ENCODE data around the gene STYK1.

STYK1 gene

GRCh38 chr12:10717410-10717809, 43.6 kb upstream of the STYK1 start:
- no peak overlapping the region for H3K27ac ChIP-seq
- TF ChIP-seq POLR2AphosphoS5 (IDR thresholded peaks at IDR 0.05; ENCODE audit: borderline replicate concordance, low read depth, low read length), result no peak
- no peak for TF ChIP-seq FOXP2 (optimal IDR thresholded peaks at IDR 0.05; ENCODE audit: control extremely low read depth, extremely low read length, insufficient read depth)
- no peak for TF ChIP-seq EZH2 (IDR thresholded peaks at IDR 0.05)
- no peak overlapping the region for H3K4me3 ChIP-seq
- H3K9ac ChIP-seq (ENCODE audit: insufficient read length), result no peak overlapping the region
- H3K9me3 ChIP-seq (ENCODE audit: low read depth, low read length), result no peaks in the 10 kb centered on the region
- no peak for DNase-seq (ENCODE audit: low read depth, low spot score)
- H3K36me3 ChIP-seq (ENCODE audit: insufficient read depth, low read length), result peaks cover 62% of the 10 kb centered on the region

- no peak overlapping the region for H3K4me3 ChIP-seq
- H3K36me3 ChIP-seq (ENCODE audit: insufficient read depth, low read length), result peaks cover 68% of the 10 kb centered on the region
- no peak for DNase-seq (ENCODE audit: low read depth, low spot score)
- no peaks in the 10 kb centered on the region for H3K9me3 ChIP-seq (ENCODE audit: low read depth, low read length)
- no peak overlapping the region for H3K9ac ChIP-seq (ENCODE audit: insufficient read length)
- H3K27ac ChIP-seq, result no peak overlapping the region
- TF ChIP-seq EZH2 (IDR thresholded peaks at IDR 0.05), result no peak
- no peak for TF ChIP-seq POLR2AphosphoS5 (IDR thresholded peaks at IDR 0.05; ENCODE audit: borderline replicate concordance, low read depth, low read length)
- TF ChIP-seq FOXP2 (optimal IDR thresholded peaks at IDR 0.05; ENCODE audit: control extremely low read depth, extremely low read length, insufficient read depth), result no peak
These were observed 43.0 kb upstream of the STYK1 start for GRCh38 chr12:10716704-10717315.

- Histone ChIP-seq H3K36me3 (ENCODE audit: insufficient read depth, low read length) (peaks cover 74% of the 10 kb centered on the region), H3K4me3 (no peak overlapping the region), H3K27ac (no peak overlapping the region), H3K9ac (ENCODE audit: insufficient read length) (no peak overlapping the region), H3K9me3 (ENCODE audit: low read depth, low read length) (no peaks in the 10 kb centered on the region)
- no peak for DNase-seq (ENCODE audit: low read depth, low spot score)
- TF ChIP-seq EZH2 (IDR thresholded peaks at IDR 0.05) (no peak), POLR2AphosphoS5 (IDR thresholded peaks at IDR 0.05; ENCODE audit: borderline replicate concordance, low read depth, low read length) (no peak), FOXP2 (optimal IDR thresholded peaks at IDR 0.05; ENCODE audit: control extremely low read depth, extremely low read length, insufficient read depth) (no peak)
These were observed 42.4 kb upstream of the STYK1 start for GRCh38 chr12:10716277-10716676.

GRCh38 chr12:10715491-10715890, 41.6 kb upstream of the STYK1 start:
- Histone ChIP-seq H3K9me3 (ENCODE audit: low read depth, low read length) (no peaks in the 10 kb centered on the region), H3K9ac (ENCODE audit: insufficient read length) (no peak overlapping the region), H3K4me3 (no peak overlapping the region), H3K36me3 (ENCODE audit: insufficient read depth, low read length) (peaks cover 78% of the 10 kb centered on the region), H3K27ac (no peak overlapping the region)
- TF ChIP-seq FOXP2 (optimal IDR thresholded peaks at IDR 0.05; ENCODE audit: control extremely low read depth, extremely low read length, insufficient read depth) (no peak), EZH2 (IDR thresholded peaks at IDR 0.05) (no peak), POLR2AphosphoS5 (IDR thresholded peaks at IDR 0.05; ENCODE audit: borderline replicate concordance, low read depth, low read length) (no peak)
- DNase-seq (ENCODE audit: low read depth, low spot score), result no peak

- Histone ChIP-seq H3K9me3 (ENCODE audit: low read depth, low read length) (no peaks in the 10 kb centered on the region), H3K4me3 (no peak overlapping the region), H3K27ac (no peak overlapping the region), H3K36me3 (ENCODE audit: insufficient read depth, low read length) (peaks cover 82% of the 10 kb centered on the region), H3K9ac (ENCODE audit: insufficient read length) (no peak overlapping the region)
- no peak for TF ChIP-seq FOXP2 (optimal IDR thresholded peaks at IDR 0.05; ENCODE audit: control extremely low read depth, extremely low read length, insufficient read depth)
- TF ChIP-seq EZH2 (IDR thresholded peaks at IDR 0.05), result no peak
- no peak for TF ChIP-seq POLR2AphosphoS5 (IDR thresholded peaks at IDR 0.05; ENCODE audit: borderline replicate concordance, low read depth, low read length)
- DNase-seq (ENCODE audit: low read depth, low spot score), result no peak
These were observed 36.0 kb upstream of the STYK1 start for GRCh38 chr12:10709808-10710207.

- TF ChIP-seq POLR2AphosphoS5 (IDR thresholded peaks at IDR 0.05; ENCODE audit: borderline replicate concordance, low read depth, low read length) (no peak), EZH2 (IDR thresholded peaks at IDR 0.05) (no peak), FOXP2 (optimal IDR thresholded peaks at IDR 0.05; ENCODE audit: control extremely low read depth, extremely low read length, insufficient read depth) (no peak)
- H3K27ac ChIP-seq, result no peak overlapping the region
- no peak overlapping the region for H3K4me3 ChIP-seq
- no peaks in the 10 kb centered on the region for H3K9me3 ChIP-seq (ENCODE audit: low read depth, low read length)
- no peak overlapping the region for H3K9ac ChIP-seq (ENCODE audit: insufficient read length)
- no peak for DNase-seq (ENCODE audit: low read depth, low spot score)
- H3K36me3 ChIP-seq (ENCODE audit: insufficient read depth, low read length), result peaks cover 79% of the 10 kb centered on the region
These were observed 35.0 kb upstream of the STYK1 start for GRCh38 chr12:10708862-10709261.

GRCh38 chr12:10705655-10706054, 31.8 kb upstream of the STYK1 start:
- Histone ChIP-seq H3K9ac (ENCODE audit: insufficient read length) (no peak overlapping the region), H3K9me3 (ENCODE audit: low read depth, low read length) (no peaks in the 10 kb centered on the region), H3K4me3 (no peak overlapping the region), H3K27ac (no peak overlapping the region), H3K36me3 (ENCODE audit: insufficient read depth, low read length) (peaks cover 82% of the 10 kb centered on the region)
- TF ChIP-seq EZH2 (IDR thresholded peaks at IDR 0.05) (no peak), POLR2AphosphoS5 (IDR thresholded peaks at IDR 0.05; ENCODE audit: borderline replicate concordance, low read depth, low read length) (no peak), FOXP2 (optimal IDR thresholded peaks at IDR 0.05; ENCODE audit: control extremely low read depth, extremely low read length, insufficient read depth) (no peak)
- no peak for DNase-seq (ENCODE audit: low read depth, low spot score)

GRCh38 chr12:10701843-10702242, 28.0 kb upstream of the STYK1 start:
- no peak overlapping the region for H3K4me3 ChIP-seq
- H3K27ac ChIP-seq, result no peak overlapping the region
- TF ChIP-seq POLR2AphosphoS5 (IDR thresholded peaks at IDR 0.05; ENCODE audit: borderline replicate concordance, low read depth, low read length) (no peak), EZH2 (IDR thresholded peaks at IDR 0.05) (no peak), FOXP2 (optimal IDR thresholded peaks at IDR 0.05; ENCODE audit: control extremely low read depth, extremely low read length, insufficient read depth) (no peak)
- H3K9me3 ChIP-seq (ENCODE audit: low read depth, low read length), result no peaks in the 10 kb centered on the region
- no peak overlapping the region for H3K9ac ChIP-seq (ENCODE audit: insufficient read length)
- DNase-seq (ENCODE audit: low read depth, low spot score), result no peak
- H3K36me3 ChIP-seq (ENCODE audit: insufficient read depth, low read length), result peaks cover 85% of the 10 kb centered on the region
